HG03432 (cell line): ENCODE data around the gene PCYT1A.
"Not testable (repeated sequence)": the region's sequence is repeated elsewhere in the genome, so short reads cannot be mapped to it uniquely, and the experiment has no call there.

Source experiments
- ATAC-seq: cut with Tn5 transposase; IDR thresholded peaks from one replicate; pipeline ENCODE4 v1.9.1; 2021; ENCODE audit warnings: mild to moderate bottlenecking, moderate library complexity; ENCODE audit not compliant: unreplicated experiment

PCYT1A gene

GRCh38 chr3:196288141-196288460, 575 bp upstream of the PCYT1A start:
- ATAC-seq, result no peak

- ATAC-seq, result peak; percentile 19
Measured at GRCh38 chr3:196287090-196287439, 461 bp downstream of the PCYT1A start.

GRCh38 chr3:196284396-196284795, 3.1 kb downstream of the PCYT1A start:
- ATAC-seq, result no peak

GRCh38 chr3:196281962-196282361, 5.6 kb downstream of the PCYT1A start:
- no peak for ATAC-seq

- ATAC-seq, result peak; percentile 55
Measured at GRCh38 chr3:196280689-196281440, 6.7 kb downstream of the PCYT1A start.

- peak; percentile 2 for ATAC-seq
Measured at GRCh38 chr3:196275126-196275525, 12.4 kb downstream of the PCYT1A start.

GRCh38 chr3:196274585-196274984, 12.9 kb downstream of the PCYT1A start:
- peak; percentile 87 for ATAC-seq

- no peak for ATAC-seq
Measured at GRCh38 chr3:196273655-196274054, 13.9 kb downstream of the PCYT1A start.

- ATAC-seq, result no peak
Measured at GRCh38 chr3:196272826-196273225, 14.7 kb downstream of the PCYT1A start.

- no peak for ATAC-seq
Measured at GRCh38 chr3:196270499-196270898, 17.0 kb downstream of the PCYT1A start.

- ATAC-seq, result no peak
Measured at GRCh38 chr3:196268284-196269163, 19.0 kb downstream of the PCYT1A start.

- ATAC-seq, result no peak
Measured at GRCh38 chr3:196263819-196264218, 23.7 kb downstream of the PCYT1A start.

GRCh38 chr3:196260784-196261183, 26.7 kb downstream of the PCYT1A start:
- ATAC-seq, result no peak

GRCh38 chr3:196255776-196256175, 31.8 kb downstream of the PCYT1A start:
- no peak for ATAC-seq

- no peak for ATAC-seq
Measured at GRCh38 chr3:196254376-196255283, 32.9 kb downstream of the PCYT1A start.

GRCh38 chr3:196251918-196252317, 35.6 kb downstream of the PCYT1A start:
- no peak for ATAC-seq

GRCh38 chr3:196246612-196247308, 40.8 kb downstream of the PCYT1A start:
- no peak for ATAC-seq

GRCh38 chr3:196244166-196244565, 43.4 kb downstream of the PCYT1A start:
- not testable (repeated sequence) for ATAC-seq

- no peak for ATAC-seq
Measured at GRCh38 chr3:196241704-196242103, 45.8 kb downstream of the PCYT1A start.

GRCh38 chr3:196240424-196240823, 47.1 kb downstream of the PCYT1A start:
- ATAC-seq, result no peak
